Measurements from ENCODE around the gene VCX3A. TPM values are rescaled to one million over a fixed set of nuclear protein-coding genes. Genes with fewer than 3 reads are reported as not detected.

The VCX3A gene
- total and polyA plus RNA-seq, 2 donors (not counting 1 experiment from before 2014, with no cell fraction given): not detected

- DNase-seq (ENCODE audit: low read depth in 2 of 2): no peak
- no peaks in the 10 kb centered on the region for H4K20me1 ChIP-seq (ENCODE audit: control insufficient read depth, extremely low read depth, insufficient read depth, low read length)
Observed at GRCh38 chrX:6545712-6546111, 10.8 kb upstream of the VCX3A start.

DNA sequence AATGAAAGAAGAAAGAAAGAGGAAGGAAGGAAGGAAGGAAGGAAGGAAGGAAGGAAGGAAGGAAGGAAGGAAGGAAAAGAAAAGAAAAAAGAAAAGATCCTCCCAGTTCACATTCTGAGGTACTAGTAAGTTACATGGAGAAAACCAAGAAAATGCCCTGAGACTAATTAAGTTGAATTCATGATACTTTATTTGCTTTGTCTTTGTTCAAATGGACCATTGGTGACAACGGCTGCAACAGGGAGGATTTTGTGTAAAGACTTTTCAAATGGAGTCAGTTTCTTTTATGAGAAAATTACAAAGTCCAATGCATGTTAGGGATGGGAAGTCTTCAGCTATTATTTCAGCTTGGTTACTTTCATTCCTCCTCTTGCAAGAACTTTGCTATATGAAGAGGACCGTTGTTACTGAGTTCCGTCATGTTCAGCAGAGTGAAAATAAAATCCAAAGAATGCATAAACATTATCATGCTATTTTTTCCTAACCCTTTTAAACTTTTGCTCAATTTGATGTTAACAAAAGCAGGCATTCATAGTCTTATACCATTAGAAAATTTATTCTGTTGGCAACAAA, 8.3 kb downstream of the VCX3A start:
- Histone ChIP-seq H3K9me3 (ENCODE audit: control insufficient read depth, insufficient read depth, low read depth, low read length) (no peaks in the 10 kb centered on the region), H3K27ac (ENCODE audit: insufficient read depth, low read length) (no peak overlapping the region), H3K27me3 (ENCODE audit: control insufficient read depth, insufficient read depth, low read length) (no peaks in the 10 kb centered on the region), H3K36me3 (ENCODE audit: control insufficient read depth, insufficient read depth, low read length) (no peaks in the 10 kb centered on the region), H3K9ac (ENCODE audit: insufficient read depth, low read length) (no peak overlapping the region), H2AFZ (ENCODE audit: low read length) (no peak overlapping the region), H3K4me1 (ENCODE audit: control insufficient read depth, extremely low read depth, insufficient read depth, low read length) (no peaks in the 10 kb centered on the region), H3K4me3 (replicated peaks in 1 of 4; ENCODE audit: control extremely low read depth in 1 of 4, insufficient read depth in 1 of 4, low read depth in 3 of 4, low read length in 4 of 4) (no peak overlapping the region), H4K20me1 (ENCODE audit: control insufficient read depth, extremely low read depth, insufficient read depth, low read length) (no peaks in the 10 kb centered on the region), H3K4me2 (ENCODE audit: extremely low read depth, insufficient read depth, low read length) (no peak overlapping the region), H3K79me2 (ENCODE audit: control insufficient read depth, insufficient read depth, low read length) (no peaks in the 10 kb centered on the region)
- TF ChIP-seq, protein P1, sequence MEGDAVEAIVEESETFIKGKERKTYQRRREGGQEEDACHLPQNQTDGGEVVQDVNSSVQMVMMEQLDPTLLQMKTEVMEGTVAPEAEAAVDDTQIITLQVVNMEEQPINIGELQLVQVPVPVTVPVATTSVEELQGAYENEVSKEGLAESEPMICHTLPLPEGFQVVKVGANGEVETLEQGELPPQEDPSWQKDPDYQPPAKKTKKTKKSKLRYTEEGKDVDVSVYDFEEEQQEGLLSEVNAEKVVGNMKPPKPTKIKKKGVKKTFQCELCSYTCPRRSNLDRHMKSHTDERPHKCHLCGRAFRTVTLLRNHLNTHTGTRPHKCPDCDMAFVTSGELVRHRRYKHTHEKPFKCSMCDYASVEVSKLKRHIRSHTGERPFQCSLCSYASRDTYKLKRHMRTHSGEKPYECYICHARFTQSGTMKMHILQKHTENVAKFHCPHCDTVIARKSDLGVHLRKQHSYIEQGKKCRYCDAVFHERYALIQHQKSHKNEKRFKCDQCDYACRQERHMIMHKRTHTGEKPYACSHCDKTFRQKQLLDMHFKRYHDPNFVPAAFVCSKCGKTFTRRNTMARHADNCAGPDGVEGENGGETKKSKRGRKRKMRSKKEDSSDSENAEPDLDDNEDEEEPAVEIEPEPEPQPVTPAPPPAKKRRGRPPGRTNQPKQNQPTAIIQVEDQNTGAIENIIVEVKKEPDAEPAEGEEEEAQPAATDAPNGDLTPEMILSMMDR (conservative IDR thresholded peaks at IDR 0.05 in 1 of 2, IDR thresholded peaks at IDR 0.05 in 1 of 2; ENCODE audit: low read depth in 1 of 2, low read length in 2 of 2): no peak
- no peak for TF ChIP-seq EZH2 (IDR thresholded peaks at IDR 0.05; ENCODE audit: low read length, missing control alignments)
- no peak for DNase-seq (ENCODE audit: low read depth in 2 of 2)

More at GRCh38 chrX:6545712-6546111, 10.8 kb upstream of the VCX3A start:
- Histone ChIP-seq H3K9me3 (ENCODE audit: control insufficient read depth, insufficient read depth, low read depth, low read length) (no peaks in the 10 kb centered on the region), H3K4me1 (ENCODE audit: control insufficient read depth, extremely low read depth, insufficient read depth, low read length) (no peaks in the 10 kb centered on the region), H3K36me3 (ENCODE audit: control insufficient read depth, insufficient read depth, low read length) (no peaks in the 10 kb centered on the region), H3K9ac (ENCODE audit: insufficient read depth, low read length) (no peak overlapping the region), H3K27me3 (ENCODE audit: control insufficient read depth, insufficient read depth, low read length) (no peaks in the 10 kb centered on the region), H3K79me2 (ENCODE audit: control insufficient read depth, insufficient read depth, low read length) (no peaks in the 10 kb centered on the region), H2AFZ (ENCODE audit: low read length) (no peak overlapping the region), H3K27ac (ENCODE audit: insufficient read depth, low read length) (no peak overlapping the region), H3K4me2 (ENCODE audit: extremely low read depth, insufficient read depth, low read length) (no peak overlapping the region), H3K4me3 (replicated peaks in 1 of 4; ENCODE audit: control extremely low read depth in 1 of 4, insufficient read depth in 1 of 4, low read depth in 3 of 4, low read length in 4 of 4) (no peak overlapping the region)
- TF ChIP-seq, protein P1 (conservative IDR thresholded peaks at IDR 0.05 in 1 of 2, IDR thresholded peaks at IDR 0.05 in 1 of 2; ENCODE audit: low read depth in 1 of 2, low read length in 2 of 2): no peak
- TF ChIP-seq EZH2 (IDR thresholded peaks at IDR 0.05; ENCODE audit: low read length, missing control alignments): no peak

GRCh38 chrX:6517376-6517775, 17.5 kb downstream of the VCX3A start:
- Histone ChIP-seq H3K27ac (ENCODE audit: insufficient read depth, low read length) (no peak overlapping the region), H3K4me2 (ENCODE audit: extremely low read depth, insufficient read depth, low read length) (no peak overlapping the region), H3K9ac (ENCODE audit: insufficient read depth, low read length) (no peak overlapping the region), H3K27me3 (ENCODE audit: control insufficient read depth, insufficient read depth, low read length) (no peaks in the 10 kb centered on the region), H3K4me1 (ENCODE audit: control insufficient read depth, extremely low read depth, insufficient read depth, low read length) (no peaks in the 10 kb centered on the region), H3K36me3 (ENCODE audit: control insufficient read depth, insufficient read depth, low read length) (no peaks in the 10 kb centered on the region), H3K9me3 (ENCODE audit: control insufficient read depth, insufficient read depth, low read depth, low read length) (no peaks in the 10 kb centered on the region), H3K4me3 (replicated peaks in 1 of 4; ENCODE audit: control extremely low read depth in 1 of 4, insufficient read depth in 1 of 4, low read depth in 3 of 4, low read length in 4 of 4) (no peak overlapping the region), H3K79me2 (ENCODE audit: control insufficient read depth, insufficient read depth, low read length) (no peaks in the 10 kb centered on the region), H2AFZ (ENCODE audit: low read length) (no peak overlapping the region), H4K20me1 (ENCODE audit: control insufficient read depth, extremely low read depth, insufficient read depth, low read length) (no peaks in the 10 kb centered on the region)
- no peak for DNase-seq (ENCODE audit: low read depth in 2 of 2)
- TF ChIP-seq, protein P1 (conservative IDR thresholded peaks at IDR 0.05 in 1 of 2, IDR thresholded peaks at IDR 0.05 in 1 of 2; ENCODE audit: low read depth in 1 of 2, low read length in 2 of 2): no peak
- TF ChIP-seq EZH2 (IDR thresholded peaks at IDR 0.05; ENCODE audit: low read length, missing control alignments): no peak
